HG02973 (cell line): ENCODE data around the gene ITPRID2.
A peak's percentile ranks its signal among the peaks of the same experiment; 100 is the strongest.

Source experiments
- ATAC-seq: cut with Tn5 transposase; IDR thresholded peaks from one replicate; pipeline ENCODE4 v1.9.1; 2021; ENCODE audit warnings: moderate library complexity; ENCODE audit not compliant: unreplicated experiment

ITPRID2 gene

GRCh38 chr2:181879295-181879694 lies 12.2 kb upstream of the ITPRID2 start:
- no peak for ATAC-seq

GRCh38 chr2:181882246-181883020 lies 9.1 kb upstream of the ITPRID2 start:
- no peak for ATAC-seq

- ATAC-seq: no peak
These were observed 6.9 kb upstream of the ITPRID2 start for GRCh38 chr2:181884601-181885000.

- ATAC-seq: no peak
These were observed 6.4 kb upstream of the ITPRID2 start for GRCh38 chr2:181885096-181885495.

GRCh38 chr2:181886192-181886591 lies 5.3 kb upstream of the ITPRID2 start:
- ATAC-seq: no peak

- no peak for ATAC-seq
These were observed 4.5 kb upstream of the ITPRID2 start for GRCh38 chr2:181887045-181887444.

- no peak for ATAC-seq
These were observed 1.8 kb upstream of the ITPRID2 start for GRCh38 chr2:181889776-181890175.

- ATAC-seq: no peak
These were observed 1.3 kb upstream of the ITPRID2 start for GRCh38 chr2:181890271-181890670.

GRCh38 chr2:181891966-181892798 lies 652 bp downstream of the ITPRID2 start:
- ATAC-seq: peak; percentile 59

- ATAC-seq: no peak
These were observed 1.4 kb downstream of the ITPRID2 start for GRCh38 chr2:181892799-181893435.

- ATAC-seq: no peak
These were observed 2.9 kb downstream of the ITPRID2 start for GRCh38 chr2:181894381-181894780.

- ATAC-seq: no peak
These were observed 4.3 kb downstream of the ITPRID2 start for GRCh38 chr2:181895818-181896217.

GRCh38 chr2:181896286-181896685 lies 4.8 kb downstream of the ITPRID2 start:
- ATAC-seq: no peak

GRCh38 chr2:181900007-181900651 lies 8.6 kb downstream of the ITPRID2 start:
- ATAC-seq: no peak

GRCh38 chr2:181902625-181903024 lies 11.1 kb downstream of the ITPRID2 start:
- ATAC-seq: no peak

GRCh38 chr2:181904022-181904632 lies 12.6 kb downstream of the ITPRID2 start:
- ATAC-seq: no peak

GRCh38 chr2:181907057-181907456 lies 15.5 kb downstream of the ITPRID2 start:
- peak; percentile 55 for ATAC-seq

GRCh38 chr2:181907635-181908034 lies 16.1 kb downstream of the ITPRID2 start:
- no peak for ATAC-seq

GRCh38 chr2:181910028-181910831 lies 18.7 kb downstream of the ITPRID2 start:
- ATAC-seq: no peak

GRCh38 chr2:181911830-181912229 lies 20.3 kb downstream of the ITPRID2 start:
- no peak for ATAC-seq
